Measurements from ENCODE around the gene CREB5. TPM values are rescaled to one million over a fixed set of nuclear protein-coding genes. Genes with fewer than 3 reads are reported as not detected.

Gene CREB5
- total RNA-seq, 1 experiment from 2014 or later, result 1.3 TPM

DNA sequence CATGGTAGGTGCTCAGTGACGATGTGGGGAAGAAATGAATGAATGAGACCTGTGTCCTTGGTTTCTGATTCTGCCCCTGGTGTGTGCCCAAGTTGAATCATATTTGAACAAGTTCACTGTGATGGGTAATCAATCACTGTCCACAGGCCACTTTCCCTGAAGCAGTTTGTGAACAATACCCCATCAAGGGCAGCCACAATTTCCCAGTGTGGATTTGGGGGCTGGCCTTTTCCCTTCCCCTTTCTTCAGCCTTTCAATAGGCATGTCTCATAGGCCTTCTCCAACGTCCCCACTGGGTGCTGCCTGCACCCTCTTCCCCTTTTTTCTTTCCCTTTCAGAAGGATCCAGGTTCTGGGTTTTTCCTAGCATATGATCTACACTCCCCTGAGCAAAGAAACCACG lies 64.7 kb downstream of the CREB5 start (continued):
- TF ChIP-seq, protein P1, sequence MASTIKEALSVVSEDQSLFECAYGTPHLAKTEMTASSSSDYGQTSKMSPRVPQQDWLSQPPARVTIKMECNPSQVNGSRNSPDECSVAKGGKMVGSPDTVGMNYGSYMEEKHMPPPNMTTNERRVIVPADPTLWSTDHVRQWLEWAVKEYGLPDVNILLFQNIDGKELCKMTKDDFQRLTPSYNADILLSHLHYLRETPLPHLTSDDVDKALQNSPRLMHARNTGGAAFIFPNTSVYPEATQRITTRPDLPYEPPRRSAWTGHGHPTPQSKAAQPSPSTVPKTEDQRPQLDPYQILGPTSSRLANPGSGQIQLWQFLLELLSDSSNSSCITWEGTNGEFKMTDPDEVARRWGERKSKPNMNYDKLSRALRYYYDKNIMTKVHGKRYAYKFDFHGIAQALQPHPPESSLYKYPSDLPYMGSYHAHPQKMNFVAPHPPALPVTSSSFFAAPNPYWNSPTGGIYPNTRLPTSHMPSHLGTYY (CRISPR knock-in tag; IDR thresholded peaks at IDR 0.05), result no peak

DNA sequence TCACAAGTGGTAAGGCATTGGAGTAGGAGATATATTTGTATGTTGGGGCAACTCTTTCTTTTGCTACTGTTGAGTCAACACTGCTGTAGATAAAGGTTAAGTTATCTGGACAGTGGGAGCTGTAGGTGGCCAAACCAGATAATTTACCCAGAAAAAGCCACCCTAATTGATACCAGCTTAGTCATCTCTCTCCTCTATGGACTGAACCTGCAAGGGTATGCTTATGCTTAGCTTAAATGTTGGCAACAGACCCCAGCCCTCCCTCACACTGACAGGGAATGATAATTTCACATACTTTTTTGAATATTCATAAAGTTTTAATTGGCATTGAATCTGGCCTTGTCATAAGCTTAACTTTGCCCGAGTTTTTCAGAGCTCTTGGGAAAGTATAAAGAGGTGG lies 66.3 kb downstream of the CREB5 start:
- Mint-ChIP-seq H3K9me3 (no peaks in the 10 kb centered on the region), H3K27ac (no peak overlapping the region), H3K4me1 (peaks cover 47% of the 10 kb centered on the region), H3K4me3 (no peak overlapping the region), H3K36me3 (no peaks in the 10 kb centered on the region), H3K27me3 (ENCODE audit: low read depth) (no peaks in the 10 kb centered on the region)
- DNase-seq (ENCODE audit: low spot score), result no peak
- TF ChIP-seq, protein P2, sequence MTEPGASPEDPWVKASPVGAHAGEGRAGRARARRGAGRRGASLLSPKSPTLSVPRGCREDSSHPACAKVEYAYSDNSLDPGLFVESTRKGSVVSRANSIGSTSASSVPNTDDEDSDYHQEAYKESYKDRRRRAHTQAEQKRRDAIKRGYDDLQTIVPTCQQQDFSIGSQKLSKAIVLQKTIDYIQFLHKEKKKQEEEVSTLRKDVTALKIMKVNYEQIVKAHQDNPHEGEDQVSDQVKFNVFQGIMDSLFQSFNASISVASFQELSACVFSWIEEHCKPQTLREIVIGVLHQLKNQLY (CRISPR knock-in tag; IDR thresholded peaks at IDR 0.05), result no peak
- TF ChIP-seq ZNF219 (CRISPR knock-in tag; IDR thresholded peaks at IDR 0.05; ENCODE audit: borderline replicate concordance) (no peak), ZNF232 (CRISPR knock-in tag; IDR thresholded peaks at IDR 0.05) (no peak), TP53 (CRISPR knock-in tag; IDR thresholded peaks at IDR 0.05) (no peak), RORB (CRISPR knock-in tag; IDR thresholded peaks at IDR 0.05) (no peak), GTF2I (CRISPR knock-in tag; conservative IDR thresholded peaks at IDR 0.05) (no peak)
- TF ChIP-seq, protein P3, sequence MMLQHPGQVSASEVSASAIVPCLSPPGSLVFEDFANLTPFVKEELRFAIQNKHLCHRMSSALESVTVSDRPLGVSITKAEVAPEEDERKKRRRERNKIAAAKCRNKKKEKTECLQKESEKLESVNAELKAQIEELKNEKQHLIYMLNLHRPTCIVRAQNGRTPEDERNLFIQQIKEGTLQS (CRISPR knock-in tag; conservative IDR thresholded peaks at IDR 0.05), result no peak
- TF ChIP-seq, protein P4, sequence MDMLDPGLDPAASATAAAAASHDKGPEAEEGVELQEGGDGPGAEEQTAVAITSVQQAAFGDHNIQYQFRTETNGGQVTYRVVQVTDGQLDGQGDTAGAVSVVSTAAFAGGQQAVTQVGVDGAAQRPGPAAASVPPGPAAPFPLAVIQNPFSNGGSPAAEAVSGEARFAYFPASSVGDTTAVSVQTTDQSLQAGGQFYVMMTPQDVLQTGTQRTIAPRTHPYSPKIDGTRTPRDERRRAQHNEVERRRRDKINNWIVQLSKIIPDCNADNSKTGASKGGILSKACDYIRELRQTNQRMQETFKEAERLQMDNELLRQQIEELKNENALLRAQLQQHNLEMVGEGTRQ (CRISPR knock-in tag; IDR thresholded peaks at IDR 0.05), result no peak
- POLR2A ChIA-PET, result no interaction called here
- ATAC-seq, result no peak
- CTCF ChIA-PET, result interaction anchor here (1.3 kb wide), 1 partner anchor 417 kb away, joined by 3 read pairs; no protein-coding TSS in a partner anchor

DNA sequence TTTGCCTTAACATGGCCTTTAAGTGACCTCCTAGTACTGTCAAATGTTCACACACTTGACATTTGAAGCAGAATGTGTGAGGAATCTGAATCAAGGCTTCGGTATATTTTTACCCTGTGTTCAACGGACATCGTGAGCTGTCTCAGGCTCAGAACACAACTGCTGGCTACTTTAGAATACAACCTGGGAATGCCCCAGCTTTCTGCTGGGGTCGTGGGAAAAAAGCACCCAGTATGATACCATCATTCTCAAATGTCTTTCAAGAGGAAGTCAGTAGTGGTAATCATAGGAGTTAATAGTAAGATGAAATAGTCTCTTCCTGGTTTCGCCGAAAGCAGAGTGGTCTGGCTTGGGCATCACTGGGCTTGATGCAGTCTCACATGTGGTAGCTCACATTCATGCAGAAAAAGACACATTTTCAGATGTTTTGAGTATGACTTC lies 67.2 kb downstream of the CREB5 start:
- H3K36me3 Mint-ChIP-seq, result no peaks in the 10 kb centered on the region
- CTCF ChIA-PET, result no interaction called here
- no peaks in the 10 kb centered on the region for H3K27me3 Mint-ChIP-seq (ENCODE audit: low read depth)
- DNase-seq (ENCODE audit: low spot score) (no peak), ATAC-seq (no peak)
- POLR2A ChIA-PET, result no interaction called here
- peaks cover 55% of the 10 kb centered on the region for H3K4me1 Mint-ChIP-seq
- TF ChIP-seq MXD4 (CRISPR knock-in tag; IDR thresholded peaks at IDR 0.05; ENCODE audit: borderline replicate concordance), result no peak
- TF ChIP-seq, protein P5, sequence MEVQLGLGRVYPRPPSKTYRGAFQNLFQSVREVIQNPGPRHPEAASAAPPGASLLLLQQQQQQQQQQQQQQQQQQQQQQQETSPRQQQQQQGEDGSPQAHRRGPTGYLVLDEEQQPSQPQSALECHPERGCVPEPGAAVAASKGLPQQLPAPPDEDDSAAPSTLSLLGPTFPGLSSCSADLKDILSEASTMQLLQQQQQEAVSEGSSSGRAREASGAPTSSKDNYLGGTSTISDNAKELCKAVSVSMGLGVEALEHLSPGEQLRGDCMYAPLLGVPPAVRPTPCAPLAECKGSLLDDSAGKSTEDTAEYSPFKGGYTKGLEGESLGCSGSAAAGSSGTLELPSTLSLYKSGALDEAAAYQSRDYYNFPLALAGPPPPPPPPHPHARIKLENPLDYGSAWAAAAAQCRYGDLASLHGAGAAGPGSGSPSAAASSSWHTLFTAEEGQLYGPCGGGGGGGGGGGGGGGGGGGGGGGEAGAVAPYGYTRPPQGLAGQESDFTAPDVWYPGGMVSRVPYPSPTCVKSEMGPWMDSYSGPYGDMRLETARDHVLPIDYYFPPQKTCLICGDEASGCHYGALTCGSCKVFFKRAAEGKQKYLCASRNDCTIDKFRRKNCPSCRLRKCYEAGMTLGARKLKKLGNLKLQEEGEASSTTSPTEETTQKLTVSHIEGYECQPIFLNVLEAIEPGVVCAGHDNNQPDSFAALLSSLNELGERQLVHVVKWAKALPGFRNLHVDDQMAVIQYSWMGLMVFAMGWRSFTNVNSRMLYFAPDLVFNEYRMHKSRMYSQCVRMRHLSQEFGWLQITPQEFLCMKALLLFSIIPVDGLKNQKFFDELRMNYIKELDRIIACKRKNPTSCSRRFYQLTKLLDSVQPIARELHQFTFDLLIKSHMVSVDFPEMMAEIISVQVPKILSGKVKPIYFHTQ (CRISPR knock-in tag; IDR thresholded peaks at IDR 0.05), result no peak
- no peak for TF ChIP-seq EMX1 (CRISPR knock-in tag; IDR thresholded peaks at IDR 0.05)
- no peak overlapping the region for H3K4me3 Mint-ChIP-seq
- no peak overlapping the region for H3K27ac Mint-ChIP-seq
- no peaks in the 10 kb centered on the region for H3K9me3 Mint-ChIP-seq

DNA sequence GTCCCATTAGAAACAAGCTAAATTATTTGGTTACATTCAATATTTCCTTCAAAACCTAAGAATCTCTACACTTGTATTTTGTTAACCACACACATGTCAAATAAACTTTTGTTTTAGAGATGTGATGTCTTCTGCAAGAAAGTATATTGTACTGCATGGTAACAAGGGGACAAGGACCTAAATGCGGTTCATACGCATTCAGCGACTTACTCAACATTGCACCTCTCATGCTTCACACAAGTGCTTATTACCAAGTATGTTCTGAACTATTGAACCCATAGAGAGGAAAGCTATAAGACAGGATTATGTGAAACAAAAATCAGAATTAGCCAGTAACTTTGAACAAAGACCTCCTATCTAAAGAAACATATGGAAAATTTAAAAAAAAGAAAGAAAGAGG lies 68.3 kb downstream of the CREB5 start:
- ChIA-PET POLR2A (no interaction called here), CTCF (no interaction called here)
- ATAC-seq, result no peak
- Mint-ChIP-seq H3K36me3 (no peaks in the 10 kb centered on the region), H3K27ac (peak overlapping the region; percentile 2; the same call in 1 of the 2 replicates), H3K4me3 (no peak overlapping the region), H3K27me3 (ENCODE audit: low read depth) (no peaks in the 10 kb centered on the region), H3K4me1 (peaks cover 58% of the 10 kb centered on the region), H3K9me3 (no peaks in the 10 kb centered on the region)
- DNase-seq (ENCODE audit: low spot score), result no peak
- TF ChIP-seq FOXP1 (CRISPR knock-in tag; IDR thresholded peaks at IDR 0.05; ENCODE audit: borderline replicate concordance) (no peak), ESRRA (CRISPR knock-in tag; IDR thresholded peaks at IDR 0.05; ENCODE audit: borderline replicate concordance) (no peak), ZNF138 (CRISPR knock-in tag; conservative IDR thresholded peaks at IDR 0.05) (no peak), ZNF263 (CRISPR knock-in tag; IDR thresholded peaks at IDR 0.05; ENCODE audit: low read depth) (no peak), JAZF1 (CRISPR knock-in tag; IDR thresholded peaks at IDR 0.05) (no peak), SP1 (CRISPR knock-in tag; conservative IDR thresholded peaks at IDR 0.05) (no peak), CREM (CRISPR knock-in tag; IDR thresholded peaks at IDR 0.05) (no peak), ZNF396 (CRISPR knock-in tag; IDR thresholded peaks at IDR 0.05; ENCODE audit: borderline replicate concordance) (no peak)
- TF ChIP-seq, protein P6, sequence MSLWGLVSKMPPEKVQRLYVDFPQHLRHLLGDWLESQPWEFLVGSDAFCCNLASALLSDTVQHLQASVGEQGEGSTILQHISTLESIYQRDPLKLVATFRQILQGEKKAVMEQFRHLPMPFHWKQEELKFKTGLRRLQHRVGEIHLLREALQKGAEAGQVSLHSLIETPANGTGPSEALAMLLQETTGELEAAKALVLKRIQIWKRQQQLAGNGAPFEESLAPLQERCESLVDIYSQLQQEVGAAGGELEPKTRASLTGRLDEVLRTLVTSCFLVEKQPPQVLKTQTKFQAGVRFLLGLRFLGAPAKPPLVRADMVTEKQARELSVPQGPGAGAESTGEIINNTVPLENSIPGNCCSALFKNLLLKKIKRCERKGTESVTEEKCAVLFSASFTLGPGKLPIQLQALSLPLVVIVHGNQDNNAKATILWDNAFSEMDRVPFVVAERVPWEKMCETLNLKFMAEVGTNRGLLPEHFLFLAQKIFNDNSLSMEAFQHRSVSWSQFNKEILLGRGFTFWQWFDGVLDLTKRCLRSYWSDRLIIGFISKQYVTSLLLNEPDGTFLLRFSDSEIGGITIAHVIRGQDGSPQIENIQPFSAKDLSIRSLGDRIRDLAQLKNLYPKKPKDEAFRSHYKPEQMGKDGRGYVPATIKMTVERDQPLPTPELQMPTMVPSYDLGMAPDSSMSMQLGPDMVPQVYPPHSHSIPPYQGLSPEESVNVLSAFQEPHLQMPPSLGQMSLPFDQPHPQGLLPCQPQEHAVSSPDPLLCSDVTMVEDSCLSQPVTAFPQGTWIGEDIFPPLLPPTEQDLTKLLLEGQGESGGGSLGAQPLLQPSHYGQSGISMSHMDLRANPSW (CRISPR knock-in tag; conservative IDR thresholded peaks at IDR 0.05; ENCODE audit: low read depth), result no peak
- TF ChIP-seq, protein P7, sequence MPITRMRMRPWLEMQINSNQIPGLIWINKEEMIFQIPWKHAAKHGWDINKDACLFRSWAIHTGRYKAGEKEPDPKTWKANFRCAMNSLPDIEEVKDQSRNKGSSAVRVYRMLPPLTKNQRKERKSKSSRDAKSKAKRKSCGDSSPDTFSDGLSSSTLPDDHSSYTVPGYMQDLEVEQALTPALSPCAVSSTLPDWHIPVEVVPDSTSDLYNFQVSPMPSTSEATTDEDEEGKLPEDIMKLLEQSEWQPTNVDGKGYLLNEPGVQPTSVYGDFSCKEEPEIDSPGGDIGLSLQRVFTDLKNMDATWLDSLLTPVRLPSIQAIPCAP (CRISPR knock-in tag; IDR thresholded peaks at IDR 0.05), result no peak
- TF ChIP-seq, protein P8, sequence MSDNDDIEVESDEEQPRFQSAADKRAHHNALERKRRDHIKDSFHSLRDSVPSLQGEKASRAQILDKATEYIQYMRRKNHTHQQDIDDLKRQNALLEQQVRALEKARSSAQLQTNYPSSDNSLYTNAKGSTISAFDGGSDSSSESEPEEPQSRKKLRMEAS (CRISPR knock-in tag; IDR thresholded peaks at IDR 0.05), result no peak
